ENCODE results near the gene ABLIM1.

DNA sequence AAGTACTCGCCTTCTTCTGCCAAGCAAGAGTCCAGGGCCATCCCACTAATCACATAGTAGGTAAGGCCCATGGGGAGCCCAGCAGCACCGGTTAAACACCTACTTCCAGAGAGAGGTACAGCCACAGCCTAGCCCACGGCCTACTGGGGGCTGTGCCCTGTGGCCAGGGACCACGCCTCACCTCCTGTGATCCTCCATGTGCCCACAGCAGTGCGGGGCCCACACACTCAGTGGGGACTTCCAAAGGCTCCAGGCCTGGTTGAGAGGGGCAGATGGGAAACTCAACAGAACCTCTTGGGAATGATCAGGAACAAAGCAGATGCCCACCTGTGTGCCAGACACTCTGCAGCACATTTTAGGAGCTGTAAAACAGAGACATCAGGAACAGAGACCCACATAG, 273.5 kb downstream of the ABLIM1 start:
- no peak for TF ChIP-seq CTCF (IDR thresholded peaks at IDR 0.05 in 4 of 5, conservative IDR thresholded peaks at IDR 0.05 in 1 of 5)
- no peak for TF ChIP-seq POLR2A (IDR thresholded peaks at IDR 0.05)
